NCI-H345 (cell line): Measurements from ENCODE around the gene MYLK.

ENCODE experiments used
- DNase-seq: peaks from one replicate; lab custom pipeline; 2025; lab: John Stamatoyannopoulos, UW

MYLK gene

DNA sequence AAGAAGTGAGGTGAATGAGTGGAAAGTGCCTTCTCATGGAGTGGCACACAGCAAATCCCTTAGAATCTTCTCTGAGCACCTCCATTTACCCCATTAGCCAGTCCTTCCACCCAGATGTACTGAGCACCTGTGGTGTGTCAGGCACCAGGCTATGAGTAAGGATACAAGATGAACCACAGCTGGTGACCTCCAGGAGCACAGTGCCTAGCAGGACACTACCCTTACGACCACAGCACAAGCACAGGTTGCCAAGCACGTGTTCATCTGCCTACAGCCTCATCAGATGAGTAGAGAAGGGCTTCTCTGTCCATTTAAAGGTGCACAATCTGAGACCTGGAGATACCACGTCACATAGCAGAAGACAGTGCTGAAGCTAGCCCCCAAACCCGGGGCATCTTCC is 6.2 kb downstream of the MYLK start:
- no peak for DNase-seq

DNA sequence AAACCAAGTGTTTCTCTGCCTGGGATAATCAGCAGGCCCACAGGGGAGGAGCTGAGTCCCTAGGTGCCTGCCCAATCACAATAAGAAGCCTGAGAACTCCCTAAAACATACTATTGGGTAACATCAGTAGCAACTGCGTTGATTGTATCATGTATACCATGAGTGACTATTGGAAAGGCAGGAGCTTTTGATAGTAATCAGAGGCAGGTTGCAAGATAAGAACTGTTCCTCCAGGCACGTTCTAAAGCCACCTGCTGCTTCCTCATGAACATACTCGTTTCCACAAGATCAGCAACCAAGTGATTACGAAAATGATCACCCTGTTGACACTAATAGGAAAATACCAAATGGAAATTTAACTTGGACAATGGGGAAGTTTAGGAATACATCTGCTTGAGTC is 6.7 kb downstream of the MYLK start:
- DNase-seq: no peak

- DNase-seq: no peak
These were observed 7.3 kb downstream of the MYLK start for GRCh38 chr3:123876858-123877257.

DNA sequence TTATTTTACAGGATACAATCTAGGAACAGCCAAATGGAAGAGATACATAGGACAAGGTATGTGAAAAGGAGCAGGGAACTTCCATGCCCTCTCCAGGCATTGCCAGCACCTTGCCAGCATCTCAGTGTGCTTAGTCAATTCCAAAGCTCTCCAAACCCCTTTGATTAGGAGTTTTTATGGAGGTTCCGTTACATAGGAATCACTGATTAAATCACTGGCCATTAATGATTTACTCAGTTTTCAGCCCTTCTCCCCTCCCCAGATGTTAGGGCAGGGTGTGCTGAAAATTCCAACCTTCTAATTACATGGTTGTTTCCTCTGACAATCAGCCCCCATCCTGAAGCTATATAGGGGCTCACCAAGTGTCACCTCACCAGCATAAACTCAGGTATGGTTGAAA is 11.5 kb downstream of the MYLK start:
- no peak for DNase-seq

DNA sequence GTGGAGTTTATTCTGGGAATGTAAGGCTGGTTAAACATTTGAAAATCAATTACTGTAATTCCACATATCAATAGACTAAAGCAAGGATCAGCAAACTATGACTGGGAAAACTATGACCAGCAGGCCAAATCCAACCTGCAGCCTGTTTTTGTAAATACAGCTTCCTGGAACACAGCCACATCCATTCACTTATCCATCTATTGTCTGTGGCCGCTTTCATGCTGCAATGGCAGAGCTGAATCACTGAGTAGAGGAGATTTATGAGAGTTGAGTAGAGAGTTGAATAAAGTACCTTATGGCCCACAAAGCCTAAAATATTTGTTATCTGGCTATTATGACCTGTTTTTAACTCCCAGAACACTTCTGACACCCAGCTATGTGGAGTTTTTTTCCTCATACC is 12.2 kb downstream of the MYLK start:
- peak; percentile 87 for DNase-seq

DNA sequence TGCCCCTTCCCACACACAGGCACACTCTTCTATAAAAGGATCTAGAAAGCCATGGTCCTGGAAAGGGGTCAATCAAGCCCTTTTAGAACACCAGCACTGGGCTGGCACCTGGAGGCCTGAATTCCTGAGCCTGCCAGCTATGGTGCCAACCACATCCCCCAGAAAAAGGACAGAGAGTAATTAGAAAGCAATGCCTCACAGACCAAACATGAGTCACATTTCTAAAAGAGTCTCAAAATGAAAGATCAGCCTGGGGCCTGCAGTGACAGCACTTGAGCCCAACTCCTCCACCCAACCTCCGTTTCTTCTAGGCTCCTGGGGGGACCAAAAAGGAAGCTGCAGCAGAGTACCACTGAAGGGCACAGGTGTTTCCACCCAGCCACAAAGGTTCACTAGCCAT is 14.1 kb downstream of the MYLK start:
- no peak for DNase-seq

DNA sequence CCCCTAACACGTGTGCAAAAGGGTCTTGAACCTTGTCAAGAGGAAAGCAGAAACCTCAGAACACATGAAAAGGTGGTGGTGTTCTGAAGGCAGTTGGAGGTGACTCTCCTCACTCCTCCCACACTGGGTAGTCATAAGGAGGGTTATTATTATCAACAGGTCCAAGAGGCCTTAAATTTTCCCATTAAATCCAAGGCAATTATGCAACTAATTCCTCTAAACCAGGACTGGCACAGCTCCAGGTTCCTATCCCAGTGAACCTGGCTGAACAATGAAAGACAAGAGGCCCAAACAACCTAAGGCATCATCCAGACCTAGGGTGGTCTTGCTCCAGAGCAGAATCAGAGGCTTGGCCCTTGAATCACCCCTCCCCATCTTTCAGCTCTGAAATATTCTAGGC is 15.0 kb downstream of the MYLK start:
- no peak for DNase-seq

- DNase-seq: no peak
These were observed 19.4 kb downstream of the MYLK start for GRCh38 chr3:123864706-123865105.

GRCh38 chr3:123862152-123862551 is 22.0 kb downstream of the MYLK start:
- no peak for DNase-seq

DNA sequence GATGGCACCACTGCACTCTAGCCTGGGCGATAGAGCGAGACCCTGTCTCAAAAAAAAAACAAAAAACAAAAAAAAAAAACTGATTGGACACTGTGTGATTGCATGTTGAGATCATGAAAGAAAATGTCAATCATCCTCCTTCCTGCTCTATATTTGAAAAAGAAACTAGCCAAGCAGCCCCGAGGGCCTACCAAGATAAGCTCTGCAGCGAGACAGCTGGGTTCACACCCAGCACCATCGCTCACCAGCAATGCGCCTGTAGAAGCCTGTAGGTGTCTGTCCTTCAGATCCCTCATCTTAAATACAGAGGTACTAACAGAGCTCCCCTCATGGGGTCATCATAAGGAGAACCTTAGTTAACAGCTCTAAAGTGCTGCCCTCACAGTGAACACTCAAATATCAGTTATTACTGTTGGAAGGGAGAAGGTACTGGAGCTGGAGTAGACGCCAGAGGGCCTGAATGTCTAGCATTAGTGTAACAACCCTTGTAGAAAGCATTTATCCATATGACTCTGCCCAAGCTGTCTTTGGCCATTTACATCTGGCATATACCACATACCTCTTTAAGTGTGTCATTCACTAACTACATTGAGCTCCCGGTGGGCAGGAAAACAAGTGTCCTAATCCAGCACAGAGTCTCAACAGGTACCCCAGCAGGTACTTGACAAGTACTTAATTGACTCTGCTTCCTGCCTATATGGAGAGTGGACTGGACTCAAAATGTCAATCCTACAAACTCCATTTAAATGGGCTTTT is 22.9 kb downstream of the MYLK start:
- DNase-seq: no peak

DNA sequence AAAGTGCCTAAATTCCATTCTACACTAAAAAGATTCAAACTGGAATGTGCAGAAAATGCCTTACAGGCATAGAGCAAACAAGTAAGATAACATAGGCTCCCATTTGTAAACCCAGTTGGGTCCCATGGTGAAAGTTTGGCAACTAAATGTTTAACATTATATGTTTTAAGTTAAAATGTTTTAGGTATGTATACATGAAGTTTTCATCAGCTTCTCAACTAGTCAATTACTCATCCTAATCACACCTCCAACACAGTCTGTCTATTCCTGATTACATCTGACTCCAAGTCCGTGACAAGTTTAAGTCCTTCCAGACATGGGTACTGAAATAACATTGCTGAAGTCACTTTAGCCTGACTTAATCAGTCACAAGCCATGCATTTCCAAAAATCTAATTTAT is 25.0 kb downstream of the MYLK start:
- no peak for DNase-seq

GRCh38 chr3:123854905-123855304 is 29.2 kb downstream of the MYLK start:
- no peak for DNase-seq

DNA sequence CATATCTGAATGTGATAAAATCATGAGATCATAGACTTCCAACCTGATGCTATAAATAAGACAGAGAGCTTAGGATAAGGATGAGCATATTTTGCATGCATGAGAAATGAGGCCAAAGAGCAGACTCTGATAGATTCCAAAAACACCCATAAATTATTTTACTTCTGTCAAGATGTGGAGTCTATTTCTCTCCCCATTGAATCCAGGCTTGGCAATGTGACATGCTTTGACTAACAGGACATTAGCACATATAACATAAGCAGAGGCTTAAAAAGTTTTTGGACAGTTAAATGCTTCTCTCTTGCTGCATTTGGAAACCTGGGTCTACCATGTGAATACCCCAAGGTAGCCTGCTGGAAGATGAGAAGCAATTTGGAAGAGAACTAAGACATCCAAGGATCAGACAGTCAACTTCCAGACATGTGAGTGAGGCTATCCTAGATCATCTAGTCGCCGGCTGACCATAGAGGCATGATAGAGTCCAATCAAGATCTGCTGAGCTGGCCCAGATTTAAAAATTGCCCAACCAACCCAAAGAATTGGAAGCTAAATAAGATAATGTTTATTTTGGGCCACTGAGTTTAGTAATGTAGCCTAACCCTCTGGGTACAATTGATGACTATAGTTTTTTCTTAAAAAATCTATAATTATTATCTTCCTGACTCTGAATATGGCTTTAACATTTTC is 30.3 kb downstream of the MYLK start:
- no peak for DNase-seq

DNA sequence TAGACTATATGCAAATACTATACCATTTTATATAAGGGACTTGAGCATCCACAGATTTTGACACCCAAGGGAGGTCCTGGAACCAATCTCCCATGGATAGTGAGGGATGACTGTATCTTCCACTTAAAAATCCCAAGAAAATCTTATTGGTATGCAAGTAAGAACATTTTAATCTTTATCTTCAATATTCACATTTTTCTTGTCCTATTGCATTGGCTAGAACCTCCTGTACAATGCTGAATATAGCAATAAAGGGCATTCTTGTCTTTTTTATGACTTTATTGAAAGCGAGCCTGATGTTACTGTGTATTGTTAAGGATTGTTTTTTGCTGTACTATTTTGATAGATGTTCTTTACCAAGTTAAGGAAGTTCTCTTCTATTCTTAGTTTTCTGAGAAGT is 36.9 kb downstream of the MYLK start:
- DNase-seq: no peak

- no peak for DNase-seq
These were observed 40.5 kb downstream of the MYLK start for GRCh38 chr3:123843668-123844067.

- no peak for DNase-seq
These were observed 41.4 kb downstream of the MYLK start for GRCh38 chr3:123842711-123843110.

DNA sequence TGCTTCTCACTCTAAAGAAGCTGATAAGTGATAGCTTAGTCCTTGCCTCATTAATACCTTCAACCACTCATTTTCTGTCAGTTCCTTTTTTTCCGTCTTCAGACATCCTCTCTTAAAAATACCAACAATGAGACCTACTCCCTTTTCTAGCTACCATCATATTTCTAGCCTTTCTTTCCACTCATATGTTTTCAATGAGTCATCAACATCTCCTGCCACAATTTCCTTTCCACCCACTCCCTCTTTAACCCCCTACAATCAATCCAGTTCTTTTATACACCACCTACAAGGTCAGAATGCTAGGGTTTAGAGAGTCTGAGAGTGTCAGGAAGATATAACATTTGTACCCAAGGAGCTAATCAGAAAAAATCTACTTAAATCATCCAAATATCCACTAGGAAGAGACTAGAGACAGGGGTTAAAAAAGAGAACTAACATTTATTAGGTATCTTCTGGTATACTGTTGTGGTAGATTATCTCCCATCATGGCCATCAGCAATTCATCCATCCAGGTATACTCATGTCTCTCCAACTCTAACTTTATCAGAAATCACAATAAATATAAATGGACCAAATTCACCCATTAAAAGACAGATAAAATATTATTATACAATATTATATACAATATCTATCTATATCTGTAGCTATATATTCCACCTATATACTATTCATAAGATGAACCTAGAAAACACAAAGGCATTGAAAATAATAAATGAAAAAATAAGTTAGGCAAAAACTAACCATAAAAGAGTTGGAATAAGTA is 42.5 kb downstream of the MYLK start:
- DNase-seq: no peak

DNA sequence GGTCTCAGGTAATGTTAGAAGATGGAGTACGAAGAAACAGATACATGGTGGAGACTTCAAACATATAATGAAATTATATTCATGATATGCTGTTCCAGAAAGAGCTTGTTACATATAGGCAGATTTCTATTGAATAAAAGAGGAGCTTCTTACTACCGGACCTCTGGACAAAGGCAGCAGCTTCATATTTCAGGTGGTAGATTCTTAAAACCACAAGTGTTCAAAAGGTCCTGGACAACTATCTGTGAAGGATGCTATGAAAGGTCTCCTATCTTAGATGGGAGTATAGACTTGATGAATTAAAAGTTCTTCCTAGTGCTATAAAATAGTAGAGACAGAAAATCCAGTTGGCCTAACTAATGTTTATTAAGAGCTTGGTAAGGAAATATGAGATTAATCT is 43.2 kb downstream of the MYLK start:
- no peak for DNase-seq

DNA sequence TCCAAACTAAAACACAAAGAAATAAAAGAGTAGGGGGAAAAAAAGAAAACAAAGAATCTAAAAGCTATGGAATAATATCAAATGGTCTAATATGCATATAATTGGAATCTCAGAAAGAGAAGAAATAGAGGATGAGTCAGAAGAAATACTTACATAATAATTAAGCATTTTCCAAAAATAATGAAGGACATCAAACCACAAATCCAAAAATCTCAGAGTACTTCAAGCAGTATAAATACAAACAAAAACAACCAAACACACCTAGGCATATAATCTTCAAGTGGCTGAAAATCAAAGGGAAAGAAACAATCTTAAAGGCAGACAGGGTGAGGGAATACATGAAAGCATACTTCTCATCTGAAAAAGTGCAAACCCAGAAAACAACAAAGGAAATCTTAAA is 46.3 kb downstream of the MYLK start:
- no peak for DNase-seq

DNA sequence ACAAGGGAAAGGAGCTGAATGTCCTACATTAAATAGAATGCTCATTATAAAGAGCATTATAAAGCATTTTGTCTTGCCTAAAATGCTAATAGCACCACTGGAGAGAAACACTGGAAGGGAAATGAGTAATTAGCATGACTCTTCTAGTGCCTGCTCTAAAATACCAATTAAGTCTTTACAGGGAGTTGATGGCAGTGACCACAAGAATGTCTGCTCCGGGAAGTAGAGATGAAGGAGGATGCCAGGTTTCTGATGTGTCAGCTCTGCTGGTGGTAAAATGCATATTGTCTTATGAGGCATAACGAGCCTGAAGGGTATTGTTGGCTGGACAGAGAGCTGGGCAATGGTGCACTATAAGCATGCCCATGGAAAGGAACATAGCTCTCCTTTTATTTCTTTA is 49.5 kb downstream of the MYLK start:
- DNase-seq: no peak

DNA sequence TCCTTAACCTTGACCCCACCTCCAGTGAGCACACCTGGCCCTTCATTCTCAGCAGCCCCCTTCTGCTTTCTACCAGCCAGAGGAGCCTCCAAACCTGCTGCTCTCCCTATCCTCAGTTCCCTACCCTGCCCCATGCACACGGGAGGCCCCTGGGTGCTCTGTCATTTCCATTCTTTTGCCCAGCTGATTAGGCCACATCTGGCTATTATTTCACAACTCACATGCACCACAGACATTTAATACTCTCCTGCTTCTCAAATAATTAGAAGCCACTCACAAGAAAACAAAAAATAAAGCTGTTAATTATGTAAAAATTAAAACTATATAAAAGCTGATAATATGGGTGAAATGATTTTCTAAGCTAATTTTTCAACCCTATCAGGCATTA is 50.7 kb downstream of the MYLK start:
- DNase-seq: no peak

DNA sequence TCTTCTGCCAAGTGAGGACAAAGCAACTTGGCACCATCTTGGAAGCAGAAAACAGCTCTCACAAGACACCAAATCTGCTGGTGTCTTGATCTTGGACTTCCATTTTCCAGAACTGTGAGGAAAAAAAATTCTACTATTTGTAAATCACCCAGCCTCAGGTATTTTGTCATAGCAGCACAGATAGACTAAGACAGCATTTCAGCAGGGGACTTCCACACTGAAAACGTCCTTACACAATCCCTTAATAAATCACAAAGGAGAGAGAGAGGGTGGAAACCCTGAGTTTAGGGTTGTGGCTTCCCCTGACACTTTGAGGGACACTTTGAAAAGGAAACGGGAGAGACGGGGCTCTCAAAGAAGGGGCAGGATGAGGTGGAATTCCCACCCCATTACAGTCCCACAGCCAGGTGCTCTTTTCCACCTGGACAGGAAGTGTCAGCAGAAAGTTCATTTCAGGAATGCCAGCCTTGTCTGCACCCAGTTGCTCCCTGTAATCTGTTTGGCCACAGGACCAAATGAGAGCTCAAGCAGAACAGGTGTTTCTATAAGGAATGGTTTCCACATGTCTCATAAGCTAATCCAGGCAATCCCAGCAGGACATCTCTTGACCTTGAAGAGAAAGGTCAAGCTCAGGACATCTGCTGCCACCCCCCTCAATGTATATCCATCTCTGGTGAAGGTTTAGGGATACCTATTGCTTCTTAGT is 51.3 kb downstream of the MYLK start:
- DNase-seq: no peak

- no peak for DNase-seq
These were observed 52.7 kb downstream of the MYLK start for GRCh38 chr3:123831420-123831819.
